Naive thymus-derived CD4-positive, alpha-beta T cell (primary cell): ENCODE results near the gene RSL1D1. TPM values are rescaled to one million over a fixed set of nuclear protein-coding genes. Genes with fewer than 3 reads are reported as not detected.
A peak's percentile ranks its signal among the peaks of the same experiment; 100 is the strongest.

Experiments
- ATAC-seq: fragments of 150-1000 bp; cut with Tn5 transposase; 2 replicates; pipeline ENCODE4 v1.10.0; 2021; ENCODE audit warnings: mild to moderate bottlenecking, moderate library complexity
- CTCF ChIA-PET: fragments of 350-600 bp; sonication (Branson Sonifier 250); formaldehyde crosslinking; loops from one replicate; lab custom pipeline; 2021; ENCODE audit warnings: antibody characterized with exemption; lab: Charles Lee
- POLR2A ChIA-PET: fragments of 350-600 bp; sonication (Branson Sonifier 250); formaldehyde crosslinking; loops from one replicate; lab custom pipeline; 2021; ENCODE audit warnings: antibody characterized with exemption, inconsistent platforms; lab: Charles Lee
- DNase-seq, 9 donors: peaks; one replicate each; pipeline versions ENCODE4 v3.0.0 to v3.0.0-alpha.2; 2020 to 2022; ENCODE audit warnings: mixed read lengths in 1 of 9
- H3K27ac ChIP-seq: one replicate; pipeline ENCODE4 v1.7.0; 2013; ENCODE audit warnings: mild to moderate bottlenecking, low read depth, low read length, moderate library complexity
- H3K27me3 ChIP-seq, 2 donors: one replicate each; pipeline ENCODE4 v1.7.0; 2013; ENCODE audit warnings: low read length in 2 of 2, mild to moderate bottlenecking in 2 of 2, moderate library complexity in 2 of 2; ENCODE audit not compliant: control insufficient read depth in 2 of 2, insufficient read depth in 2 of 2
- H3K36me3 ChIP-seq, 3 experiments: 1 replicate in 2 of 3; 2 replicates in 1 of 3; pipeline ENCODE4 v1.7.0; 2013; ENCODE audit warnings: low read length in 3 of 3, mild to moderate bottlenecking in 3 of 3, moderate library complexity in 1 of 3; ENCODE audit not compliant: insufficient read depth in 3 of 3, control insufficient read depth in 2 of 3
- H3K4me1 ChIP-seq, 2 donors: one replicate each; pipeline ENCODE4 v1.7.0; 2013; ENCODE audit warnings: low read length in 2 of 2, mild to moderate bottlenecking in 2 of 2, moderate library complexity in 1 of 2; ENCODE audit not compliant: control insufficient read depth in 2 of 2, insufficient read depth in 2 of 2
- H3K4me3 ChIP-seq: 2 replicates; pipeline ENCODE4 v1.7.0; 2013; ENCODE audit warnings: mild to moderate bottlenecking, low read length
- H3K9me3 ChIP-seq, 3 experiments: 1 replicate in 2 of 3; 2 replicates in 1 of 3; pipeline ENCODE4 v1.7.0; 2013; ENCODE audit warnings: low read length in 3 of 3; ENCODE audit not compliant: control insufficient read depth in 2 of 3
- H3K27ac Mint-ChIP-seq, 9 donors: one replicate each; pipeline ENCODE4 v1.8.0; 2020 to 2022; ENCODE audit warnings: mixed read lengths in 9 of 9, mild to moderate bottlenecking in 8 of 9, moderate library complexity in 5 of 9, inconsistent platforms in 2 of 9
- H3K27me3 Mint-ChIP-seq, 5 donors: one replicate each; pipeline ENCODE4 v1.8.0; 2021 to 2022; ENCODE audit warnings: mixed read lengths in 5 of 5, mild to moderate bottlenecking in 1 of 5
- H3K36me3 Mint-ChIP-seq, 5 donors: one replicate each; pipeline ENCODE4 v1.8.0; 2020 to 2022; ENCODE audit warnings: mixed read lengths in 5 of 5, mild to moderate bottlenecking in 3 of 5, inconsistent platforms in 1 of 5
- H3K4me1 Mint-ChIP-seq, 7 donors: one replicate each; pipeline ENCODE4 v1.8.0; 2020 to 2022; ENCODE audit warnings: mixed read lengths in 7 of 7, mild to moderate bottlenecking in 3 of 7, inconsistent platforms in 1 of 7
- H3K4me3 Mint-ChIP-seq, 10 donors: one replicate each; pipeline ENCODE4 v1.8.0; 2020 to 2022; ENCODE audit warnings: mild to moderate bottlenecking in 10 of 10, mixed read lengths in 10 of 10, moderate library complexity in 6 of 10, inconsistent platforms in 2 of 10
- H3K9me3 Mint-ChIP-seq, 11 donors: one replicate each; pipeline ENCODE4 v1.8.0; 2020 to 2022; ENCODE audit warnings: mixed read lengths in 11 of 11, mild to moderate bottlenecking in 4 of 11, inconsistent platforms in 1 of 11, moderate library complexity in 1 of 11
- intact Hi-C, 2 donors: fragments of 100-400 bp; cut with micrococcal nuclease; formaldehyde crosslinking; loops; one replicate each; pipeline ENCODE4 v1.15.1; 2023
- polyA plus RNA-seq, 2 donors: library from polyadenylated mRNA; unstranded; fragments of 300-500 nt; fragmentation: Illumina TruSeq; gene quantifications; one replicate each; pipeline ENCODE4 v1.2.3, GENCODE V29; 2021
- total RNA-seq, 6 experiments: library from RNA in 5 of 6; stranded (reverse) in 5 of 6; gene quantifications; 1 replicate in 5 of 6; 2 replicates in 1 of 6; pipeline ENCODE4 v1.2.3 and lab custom pipeline; 2021 to 2026

The RSL1D1 gene
- total and polyA plus RNA-seq, 7 experiments from 2014 or later, result 141 to 312 (median 232) TPM

GRCh38 chr16:11875721-11876120, 24.4 kb upstream of the RSL1D1 start:
- intact Hi-C loops, result no loop called here
- peaks cover 13 to 73% (median 31%) of the 10 kb centered on the region in 3 experiments for H3K36me3 ChIP-seq
- CTCF ChIA-PET, result no interaction called here
- H3K27ac ChIP-seq, result no peak overlapping the region
- peaks cover 0 to 31% (median 12%) of the 10 kb centered on the region in 5 donors for H3K36me3 Mint-ChIP-seq
- no peaks in the 10 kb centered on the region for H3K9me3 Mint-ChIP-seq
- H3K9me3 ChIP-seq, result no peaks in the 10 kb centered on the region
- peaks cover 0 to 2% (median 0%) of the 10 kb centered on the region in 7 donors for H3K4me1 Mint-ChIP-seq
- peak overlapping the region in 3 of 9 donors; percentile 42 to 69 (median 51) for H3K27ac Mint-ChIP-seq
- no peak for ATAC-seq
- no peaks in the 10 kb centered on the region for H3K27me3 ChIP-seq
- POLR2A ChIA-PET, result no interaction called here
- H3K4me3 Mint-ChIP-seq, result no peak overlapping the region
- DNase-seq, result no peak
- H3K4me3 ChIP-seq, result no peak overlapping the region
- no peaks in the 10 kb centered on the region for H3K4me1 ChIP-seq
- no peaks in the 10 kb centered on the region for H3K27me3 Mint-ChIP-seq

- Mint-ChIP-seq H3K9me3 (no peaks in the 10 kb centered on the region), H3K4me3 (no peak overlapping the region), H3K27ac (peak overlapping the region in 5 of 9 donors; percentile 7 to 72 (median 14)), H3K4me1 (peaks cover 0 to 8% (median 4%) of the 10 kb centered on the region in 7 donors), H3K36me3 (peaks cover 0 to 24% (median 8%) of the 10 kb centered on the region in 5 donors), H3K27me3 (no peaks in the 10 kb centered on the region)
- no peak for ATAC-seq
- no peak for DNase-seq
- H3K4me3 ChIP-seq, result no peak overlapping the region
- no peaks in the 10 kb centered on the region for H3K9me3 ChIP-seq
- H3K36me3 ChIP-seq, result peaks cover 10 to 60% (median 15%) of the 10 kb centered on the region in 3 experiments
- POLR2A ChIA-PET, result no interaction called here
- intact Hi-C loops, result no loop called here
- no peaks in the 10 kb centered on the region for H3K4me1 ChIP-seq
- CTCF ChIA-PET, result interaction anchor here (2.1 kb wide), 1 partner anchor 196 kb away, joined by 4 read pairs; no protein-coding TSS in a partner anchor
- no peaks in the 10 kb centered on the region for H3K27me3 ChIP-seq
- H3K27ac ChIP-seq, result peak overlapping the region; percentile 23
Observed at GRCh38 chr16:11871193-11871592, 19.9 kb upstream of the RSL1D1 start.

- ChIA-PET CTCF (interaction anchor here (2.1 kb wide), 1 partner anchor 197 kb away, joined by 4 read pairs; no protein-coding TSS in a partner anchor), POLR2A (no interaction called here)
- DNase-seq (no peak), ATAC-seq (no peak)
- intact Hi-C loops, result no loop called here
- H3K27ac ChIP-seq, result no peak overlapping the region
- H3K27me3 Mint-ChIP-seq, result no peaks in the 10 kb centered on the region
- peaks cover 2 to 12% (median 7%) of the 10 kb centered on the region in 7 donors for H3K4me1 Mint-ChIP-seq
- no peaks in the 10 kb centered on the region for H3K9me3 ChIP-seq
- H3K27ac Mint-ChIP-seq, result no peak overlapping the region
- H3K4me3 ChIP-seq, result no peak overlapping the region
- H3K4me3 Mint-ChIP-seq, result no peak overlapping the region
- H3K36me3 Mint-ChIP-seq, result peaks cover 0 to 18% (median 5%) of the 10 kb centered on the region in 5 donors
- no peaks in the 10 kb centered on the region for H3K9me3 Mint-ChIP-seq
- peaks cover 10 to 52% (median 12%) of the 10 kb centered on the region in 3 experiments for H3K36me3 ChIP-seq
- no peaks in the 10 kb centered on the region for H3K4me1 ChIP-seq
- no peaks in the 10 kb centered on the region for H3K27me3 ChIP-seq
Observed at GRCh38 chr16:11870399-11870798, 19.1 kb upstream of the RSL1D1 start.

GRCh38 chr16:11869353-11870228, 18.2 kb upstream of the RSL1D1 start:
- no peaks in the 10 kb centered on the region for H3K27me3 ChIP-seq
- H3K4me1 Mint-ChIP-seq, result peaks cover 4 to 20% (median 12%) of the 10 kb centered on the region in 7 donors
- intact Hi-C loops, result no loop called here
- no peak for DNase-seq
- H3K27ac Mint-ChIP-seq, result peak overlapping the region in 7 of 9 donors; percentile 1 to 56 (median 24)
- H3K9me3 Mint-ChIP-seq, result no peaks in the 10 kb centered on the region
- no peak overlapping the region for H3K4me3 ChIP-seq
- no peak for ATAC-seq
- no peak overlapping the region for H3K27ac ChIP-seq
- H3K4me1 ChIP-seq, result no peaks in the 10 kb centered on the region
- no peak overlapping the region for H3K4me3 Mint-ChIP-seq
- no peaks in the 10 kb centered on the region for H3K9me3 ChIP-seq
- ChIA-PET CTCF (no interaction called here), POLR2A (interaction anchor here (0.7 to 0.9 kb wide), 2 partner anchors 14 to 127 kb away, joined by 3 to 4 read pairs; partner anchors contain the start of gene TXNDC11)
- peaks cover 8 to 44% (median 10%) of the 10 kb centered on the region in 3 experiments for H3K36me3 ChIP-seq
- H3K36me3 Mint-ChIP-seq, result peaks cover 0 to 10% (median 4%) of the 10 kb centered on the region in 5 donors
- no peaks in the 10 kb centered on the region for H3K27me3 Mint-ChIP-seq

- CTCF ChIA-PET, result no interaction called here
- POLR2A ChIA-PET, result interaction anchor here (0.9 kb wide), 1 partner anchor 126 kb away, joined by 4 read pairs; the partner anchor contains the start of gene TXNDC11
- no peaks in the 10 kb centered on the region for H3K9me3 ChIP-seq
- H3K4me1 ChIP-seq, result no peaks in the 10 kb centered on the region
- H3K4me3 ChIP-seq, result no peak overlapping the region
- H3K27ac Mint-ChIP-seq, result peak overlapping the region in 6 of 9 donors; percentile 24 to 72 (median 48)
- H3K36me3 ChIP-seq, result peaks cover 0 to 36% (median 5%) of the 10 kb centered on the region in 3 experiments
- peaks cover 4 to 21% (median 12%) of the 10 kb centered on the region in 7 donors for H3K4me1 Mint-ChIP-seq
- H3K27me3 Mint-ChIP-seq, result no peaks in the 10 kb centered on the region
- intact Hi-C loops, result no loop called here
- no peaks in the 10 kb centered on the region for H3K9me3 Mint-ChIP-seq
- no peak for ATAC-seq
- H3K36me3 Mint-ChIP-seq, result peaks cover 0 to 10% (median 4%) of the 10 kb centered on the region in 5 donors
- H3K27me3 ChIP-seq, result no peaks in the 10 kb centered on the region
- no peak overlapping the region for H3K4me3 Mint-ChIP-seq
- H3K27ac ChIP-seq, result peak overlapping the region; percentile 20
- DNase-seq, result no peak
Observed at GRCh38 chr16:11868412-11868980, 17.2 kb upstream of the RSL1D1 start.

- no peaks in the 10 kb centered on the region for H3K9me3 ChIP-seq
- no peak overlapping the region for H3K4me3 ChIP-seq
- H3K27ac ChIP-seq, result no peak overlapping the region
- H3K4me3 Mint-ChIP-seq, result no peak overlapping the region
- H3K27me3 ChIP-seq, result no peaks in the 10 kb centered on the region
- no peak overlapping the region for H3K27ac Mint-ChIP-seq
- H3K36me3 ChIP-seq, result peaks cover 0 to 3% (median 0%) of the 10 kb centered on the region in 3 experiments
- no peak for ATAC-seq
- CTCF ChIA-PET, result no interaction called here
- H3K36me3 Mint-ChIP-seq, result peaks cover 0 to 7% (median 3%) of the 10 kb centered on the region in 5 donors
- no peaks in the 10 kb centered on the region for H3K27me3 Mint-ChIP-seq
- DNase-seq, result no peak
- intact Hi-C loops, result no loop called here
- H3K9me3 Mint-ChIP-seq, result no peaks in the 10 kb centered on the region
- H3K4me1 ChIP-seq, result no peaks in the 10 kb centered on the region
- POLR2A ChIA-PET, result no interaction called here
- H3K4me1 Mint-ChIP-seq, result peaks cover 11 to 29% (median 24%) of the 10 kb centered on the region in 7 donors
Observed at GRCh38 chr16:11862489-11862888, 11.1 kb upstream of the RSL1D1 start.
